Activated naive CD4-positive, alpha-beta T cell treated with anti-CD3 and anti-CD28 coated beads, Interleukin-2, amount 10 ng/mL, durations not matched to agents 7 days and 5 days (primary cell): ENCODE data around the gene NBEA.
"Not testable (repeated sequence)": the region's sequence is repeated elsewhere in the genome, so short reads cannot be mapped to it uniquely, and the experiment has no call there.

Experiments
- CTCF ChIA-PET: fragments of 350-600 bp; sonication (Branson Sonifier 250); formaldehyde crosslinking; loops from one replicate; lab custom pipeline; 2021; ENCODE audit warnings: antibody characterized with exemption; lab: Charles Lee
- DNase-seq: peaks from one replicate; pipeline ENCODE4 v3.0.0-alpha.2; 2020
- H3K27ac Mint-ChIP-seq: one replicate; pipeline ENCODE4 v1.8.0; 2021; ENCODE audit warnings: mild to moderate bottlenecking, moderate library complexity, mixed read lengths
- H3K27me3 Mint-ChIP-seq: one replicate; pipeline ENCODE4 v1.8.0; 2021; ENCODE audit warnings: mild to moderate bottlenecking, mixed read lengths
- H3K36me3 Mint-ChIP-seq: one replicate; pipeline ENCODE4 v1.8.0; 2021; ENCODE audit warnings: mixed read lengths
- H3K4me1 Mint-ChIP-seq: one replicate; pipeline ENCODE4 v1.8.0; 2021; ENCODE audit warnings: mixed read lengths
- H3K4me3 Mint-ChIP-seq: one replicate; pipeline ENCODE4 v1.8.0; 2021; ENCODE audit warnings: mild to moderate bottlenecking, moderate library complexity, mixed read lengths
- H3K9me3 Mint-ChIP-seq: one replicate; pipeline ENCODE4 v1.8.0; 2021; ENCODE audit warnings: mixed read lengths

NBEA gene

GRCh38 chr13:35349673-35350278 lies 407.7 kb downstream of the NBEA start:
- H3K9me3 Mint-ChIP-seq, result no peaks in the 10 kb centered on the region
- no peaks in the 10 kb centered on the region for H3K36me3 Mint-ChIP-seq
- no peaks in the 10 kb centered on the region for H3K27me3 Mint-ChIP-seq
- H3K4me1 Mint-ChIP-seq, result no peaks in the 10 kb centered on the region
- no peak overlapping the region for H3K4me3 Mint-ChIP-seq
- H3K27ac Mint-ChIP-seq, result no peak overlapping the region
- CTCF ChIA-PET, result no interaction called here
- DNase-seq, result no peak

- Mint-ChIP-seq H3K36me3 (no peaks in the 10 kb centered on the region), H3K27ac (no peak overlapping the region), H3K9me3 (no peaks in the 10 kb centered on the region), H3K4me3 (no peak overlapping the region), H3K4me1 (no peaks in the 10 kb centered on the region), H3K27me3 (no peaks in the 10 kb centered on the region)
- no peak for DNase-seq
- CTCF ChIA-PET, result no interaction called here
Observed at GRCh38 chr13:35354285-35354684, 412.2 kb downstream of the NBEA start.

- DNase-seq, result no peak
- H3K4me3 Mint-ChIP-seq, result no peak overlapping the region
- no peak overlapping the region for H3K27ac Mint-ChIP-seq
- CTCF ChIA-PET, result no interaction called here
- H3K27me3 Mint-ChIP-seq, result no peaks in the 10 kb centered on the region
- H3K4me1 Mint-ChIP-seq, result no peaks in the 10 kb centered on the region
- no peaks in the 10 kb centered on the region for H3K9me3 Mint-ChIP-seq
- no peaks in the 10 kb centered on the region for H3K36me3 Mint-ChIP-seq
Observed at GRCh38 chr13:35354882-35355281, 412.8 kb downstream of the NBEA start.

- CTCF ChIA-PET, result no interaction called here
- no peaks in the 10 kb centered on the region for H3K27me3 Mint-ChIP-seq
- H3K27ac Mint-ChIP-seq, result no peak overlapping the region
- no peak overlapping the region for H3K4me3 Mint-ChIP-seq
- no peaks in the 10 kb centered on the region for H3K36me3 Mint-ChIP-seq
- H3K9me3 Mint-ChIP-seq, result no peaks in the 10 kb centered on the region
- no peak for DNase-seq
- no peaks in the 10 kb centered on the region for H3K4me1 Mint-ChIP-seq
Observed at GRCh38 chr13:35356572-35356971, 414.5 kb downstream of the NBEA start.

- no peak overlapping the region for H3K4me3 Mint-ChIP-seq
- peaks cover 5% of the 10 kb centered on the region for H3K9me3 Mint-ChIP-seq
- CTCF ChIA-PET, result no interaction called here
- H3K27me3 Mint-ChIP-seq, result no peaks in the 10 kb centered on the region
- DNase-seq, result no peak
- H3K27ac Mint-ChIP-seq, result no peak overlapping the region
- no peaks in the 10 kb centered on the region for H3K36me3 Mint-ChIP-seq
- H3K4me1 Mint-ChIP-seq, result no peaks in the 10 kb centered on the region
Observed at GRCh38 chr13:35365883-35366282, 423.8 kb downstream of the NBEA start.

- CTCF ChIA-PET, result no interaction called here
- Mint-ChIP-seq H3K4me3 (no peak overlapping the region), H3K27ac (no peak overlapping the region), H3K36me3 (no peaks in the 10 kb centered on the region), H3K9me3 (peaks cover 17% of the 10 kb centered on the region), H3K4me1 (no peaks in the 10 kb centered on the region), H3K27me3 (no peaks in the 10 kb centered on the region)
- no peak for DNase-seq
Observed at GRCh38 chr13:35367586-35367985, 425.5 kb downstream of the NBEA start.

GRCh38 chr13:35378939-35379338 lies 436.9 kb downstream of the NBEA start:
- H3K27me3 Mint-ChIP-seq, result no peaks in the 10 kb centered on the region
- H3K4me1 Mint-ChIP-seq, result no peaks in the 10 kb centered on the region

GRCh38 chr13:35379663-35380062 lies 437.6 kb downstream of the NBEA start:
- no peak overlapping the region for H3K27ac Mint-ChIP-seq
- no peaks in the 10 kb centered on the region for H3K9me3 Mint-ChIP-seq
- CTCF ChIA-PET, result no interaction called here
- no peaks in the 10 kb centered on the region for H3K27me3 Mint-ChIP-seq
- H3K4me1 Mint-ChIP-seq, result no peaks in the 10 kb centered on the region
- no peaks in the 10 kb centered on the region for H3K36me3 Mint-ChIP-seq
- no peak overlapping the region for H3K4me3 Mint-ChIP-seq
- no peak for DNase-seq

More at GRCh38 chr13:35378939-35379338, 436.9 kb downstream of the NBEA start:
- DNase-seq, result no peak
- no peak overlapping the region for H3K4me3 Mint-ChIP-seq
- no peaks in the 10 kb centered on the region for H3K36me3 Mint-ChIP-seq
- no peak overlapping the region for H3K27ac Mint-ChIP-seq
- no peaks in the 10 kb centered on the region for H3K9me3 Mint-ChIP-seq
- CTCF ChIA-PET, result no interaction called here

GRCh38 chr13:35387682-35388250 lies 445.7 kb downstream of the NBEA start:
- no peak overlapping the region for H3K4me3 Mint-ChIP-seq
- no peak overlapping the region for H3K27ac Mint-ChIP-seq
- no peak for DNase-seq
- no peaks in the 10 kb centered on the region for H3K4me1 Mint-ChIP-seq
- CTCF ChIA-PET, result no interaction called here
- H3K36me3 Mint-ChIP-seq, result no peaks in the 10 kb centered on the region
- H3K27me3 Mint-ChIP-seq, result no peaks in the 10 kb centered on the region
- H3K9me3 Mint-ChIP-seq, result no peaks in the 10 kb centered on the region

GRCh38 chr13:35388441-35389355 lies 446.6 kb downstream of the NBEA start:
- Mint-ChIP-seq H3K36me3 (no peaks in the 10 kb centered on the region), H3K27me3 (no peaks in the 10 kb centered on the region), H3K4me1 (no peaks in the 10 kb centered on the region), H3K9me3 (no peaks in the 10 kb centered on the region), H3K4me3 (no peak overlapping the region), H3K27ac (no peak overlapping the region)
- no peak for DNase-seq
- CTCF ChIA-PET, result no interaction called here

- CTCF ChIA-PET, result no interaction called here
- no peak overlapping the region for H3K4me3 Mint-ChIP-seq
- no peak overlapping the region for H3K27ac Mint-ChIP-seq
- DNase-seq, result no peak
- H3K27me3 Mint-ChIP-seq, result no peaks in the 10 kb centered on the region
- H3K9me3 Mint-ChIP-seq, result no peaks in the 10 kb centered on the region
- no peaks in the 10 kb centered on the region for H3K36me3 Mint-ChIP-seq
- H3K4me1 Mint-ChIP-seq, result no peaks in the 10 kb centered on the region
Observed at GRCh38 chr13:35389535-35389934, 447.5 kb downstream of the NBEA start.

GRCh38 chr13:35392768-35393167 lies 450.7 kb downstream of the NBEA start:
- CTCF ChIA-PET, result no interaction called here
- Mint-ChIP-seq H3K4me1 (no peaks in the 10 kb centered on the region), H3K27me3 (no peaks in the 10 kb centered on the region)

GRCh38 chr13:35393886-35394285 lies 451.8 kb downstream of the NBEA start:
- no peak overlapping the region for H3K4me3 Mint-ChIP-seq
- H3K27ac Mint-ChIP-seq, result no peak overlapping the region
- no peaks in the 10 kb centered on the region for H3K9me3 Mint-ChIP-seq
- H3K4me1 Mint-ChIP-seq, result no peaks in the 10 kb centered on the region
- no peak for DNase-seq
- CTCF ChIA-PET, result no interaction called here
- H3K27me3 Mint-ChIP-seq, result no peaks in the 10 kb centered on the region
- H3K36me3 Mint-ChIP-seq, result no peaks in the 10 kb centered on the region

More at GRCh38 chr13:35392768-35393167, 450.7 kb downstream of the NBEA start:
- Mint-ChIP-seq H3K36me3 (no peaks in the 10 kb centered on the region), H3K4me3 (no peak overlapping the region), H3K27ac (no peak overlapping the region), H3K9me3 (no peaks in the 10 kb centered on the region)
- no peak for DNase-seq

GRCh38 chr13:35408285-35408684 lies 466.2 kb downstream of the NBEA start:
- H3K9me3 Mint-ChIP-seq, H3K4me1 Mint-ChIP-seq, H3K36me3 Mint-ChIP-seq, H3K27ac Mint-ChIP-seq, DNase-seq, CTCF ChIA-PET, H3K4me3 Mint-ChIP-seq, H3K27me3 Mint-ChIP-seq: not testable (repeated sequence)
